H1 (cell line): ENCODE results near the gene KCNJ16. TPM values are rescaled to one million over a fixed set of nuclear protein-coding genes. Genes with fewer than 3 reads are reported as not detected.

Experiments
- polyA plus RNA-seq, 7 experiments: library from polyadenylated mRNA; depleted of rRNA in 3 of 7; stranded (reverse) in 5 of 7; unstranded in 2 of 7; fragments of >200 nt in 5 of 7; fragments of 200-250 nt in 2 of 7; gene quantifications; 1 replicate in 5 of 7; 2 replicates in 1 of 7; 4 replicates in 1 of 7; pipeline versions ENCODE4 v1.2.1 to v1.2.3, GENCODE V29; 2011 to 2013; ENCODE audit warnings: missing spikeins in 2 of 7, mixed read lengths in 2 of 7
- total RNA-seq: library from RNA; stranded (reverse); fragmentation: NEBNext Ultra II Directional; extraction: Animal tissue kit (Norgen Biotek cat#: 25700); gene quantifications from 2 replicates; pipeline ENCODE4 v1.2.1, GENCODE V29; 2021
- TF ChIP-seq, protein P1 (sequence below): fragments of 300-600 bp; sonication (generic); IDR thresholded peaks from 2 replicates; pipeline ENCODE4 v1.7.1; 2012; ENCODE audit warnings: low read length, moderate library complexity, mild to moderate bottlenecking, inconsistent platforms; ENCODE audit not compliant: insufficient replicate concordance

The KCNJ16 gene
- total and polyA plus RNA-seq, 2 of the 8 experiments (the other 6 are each of a cell fraction or from before 2014, with no cell fraction given) = not detected

DNA sequence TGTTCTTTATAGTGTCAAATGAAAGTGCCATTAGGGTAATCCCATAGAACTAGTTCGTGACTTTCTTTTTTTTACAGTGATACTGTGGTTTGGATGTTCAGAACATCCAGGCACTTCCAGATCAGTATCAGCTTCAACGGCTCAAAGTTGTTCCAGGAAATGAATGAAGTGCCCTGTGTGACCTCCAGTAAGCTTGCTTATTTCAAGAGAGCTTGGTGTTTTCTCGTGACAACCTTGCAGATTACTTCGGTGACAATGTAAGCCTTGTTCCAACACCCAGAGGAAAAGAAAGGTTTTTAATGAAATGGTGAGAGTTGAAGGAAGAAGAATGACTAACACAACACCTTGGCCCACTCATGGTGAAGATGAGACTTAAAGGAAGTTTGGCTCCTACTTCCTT, 16.0 kb upstream of the KCNJ16 start (continued):
- TF ChIP-seq, protein P1, sequence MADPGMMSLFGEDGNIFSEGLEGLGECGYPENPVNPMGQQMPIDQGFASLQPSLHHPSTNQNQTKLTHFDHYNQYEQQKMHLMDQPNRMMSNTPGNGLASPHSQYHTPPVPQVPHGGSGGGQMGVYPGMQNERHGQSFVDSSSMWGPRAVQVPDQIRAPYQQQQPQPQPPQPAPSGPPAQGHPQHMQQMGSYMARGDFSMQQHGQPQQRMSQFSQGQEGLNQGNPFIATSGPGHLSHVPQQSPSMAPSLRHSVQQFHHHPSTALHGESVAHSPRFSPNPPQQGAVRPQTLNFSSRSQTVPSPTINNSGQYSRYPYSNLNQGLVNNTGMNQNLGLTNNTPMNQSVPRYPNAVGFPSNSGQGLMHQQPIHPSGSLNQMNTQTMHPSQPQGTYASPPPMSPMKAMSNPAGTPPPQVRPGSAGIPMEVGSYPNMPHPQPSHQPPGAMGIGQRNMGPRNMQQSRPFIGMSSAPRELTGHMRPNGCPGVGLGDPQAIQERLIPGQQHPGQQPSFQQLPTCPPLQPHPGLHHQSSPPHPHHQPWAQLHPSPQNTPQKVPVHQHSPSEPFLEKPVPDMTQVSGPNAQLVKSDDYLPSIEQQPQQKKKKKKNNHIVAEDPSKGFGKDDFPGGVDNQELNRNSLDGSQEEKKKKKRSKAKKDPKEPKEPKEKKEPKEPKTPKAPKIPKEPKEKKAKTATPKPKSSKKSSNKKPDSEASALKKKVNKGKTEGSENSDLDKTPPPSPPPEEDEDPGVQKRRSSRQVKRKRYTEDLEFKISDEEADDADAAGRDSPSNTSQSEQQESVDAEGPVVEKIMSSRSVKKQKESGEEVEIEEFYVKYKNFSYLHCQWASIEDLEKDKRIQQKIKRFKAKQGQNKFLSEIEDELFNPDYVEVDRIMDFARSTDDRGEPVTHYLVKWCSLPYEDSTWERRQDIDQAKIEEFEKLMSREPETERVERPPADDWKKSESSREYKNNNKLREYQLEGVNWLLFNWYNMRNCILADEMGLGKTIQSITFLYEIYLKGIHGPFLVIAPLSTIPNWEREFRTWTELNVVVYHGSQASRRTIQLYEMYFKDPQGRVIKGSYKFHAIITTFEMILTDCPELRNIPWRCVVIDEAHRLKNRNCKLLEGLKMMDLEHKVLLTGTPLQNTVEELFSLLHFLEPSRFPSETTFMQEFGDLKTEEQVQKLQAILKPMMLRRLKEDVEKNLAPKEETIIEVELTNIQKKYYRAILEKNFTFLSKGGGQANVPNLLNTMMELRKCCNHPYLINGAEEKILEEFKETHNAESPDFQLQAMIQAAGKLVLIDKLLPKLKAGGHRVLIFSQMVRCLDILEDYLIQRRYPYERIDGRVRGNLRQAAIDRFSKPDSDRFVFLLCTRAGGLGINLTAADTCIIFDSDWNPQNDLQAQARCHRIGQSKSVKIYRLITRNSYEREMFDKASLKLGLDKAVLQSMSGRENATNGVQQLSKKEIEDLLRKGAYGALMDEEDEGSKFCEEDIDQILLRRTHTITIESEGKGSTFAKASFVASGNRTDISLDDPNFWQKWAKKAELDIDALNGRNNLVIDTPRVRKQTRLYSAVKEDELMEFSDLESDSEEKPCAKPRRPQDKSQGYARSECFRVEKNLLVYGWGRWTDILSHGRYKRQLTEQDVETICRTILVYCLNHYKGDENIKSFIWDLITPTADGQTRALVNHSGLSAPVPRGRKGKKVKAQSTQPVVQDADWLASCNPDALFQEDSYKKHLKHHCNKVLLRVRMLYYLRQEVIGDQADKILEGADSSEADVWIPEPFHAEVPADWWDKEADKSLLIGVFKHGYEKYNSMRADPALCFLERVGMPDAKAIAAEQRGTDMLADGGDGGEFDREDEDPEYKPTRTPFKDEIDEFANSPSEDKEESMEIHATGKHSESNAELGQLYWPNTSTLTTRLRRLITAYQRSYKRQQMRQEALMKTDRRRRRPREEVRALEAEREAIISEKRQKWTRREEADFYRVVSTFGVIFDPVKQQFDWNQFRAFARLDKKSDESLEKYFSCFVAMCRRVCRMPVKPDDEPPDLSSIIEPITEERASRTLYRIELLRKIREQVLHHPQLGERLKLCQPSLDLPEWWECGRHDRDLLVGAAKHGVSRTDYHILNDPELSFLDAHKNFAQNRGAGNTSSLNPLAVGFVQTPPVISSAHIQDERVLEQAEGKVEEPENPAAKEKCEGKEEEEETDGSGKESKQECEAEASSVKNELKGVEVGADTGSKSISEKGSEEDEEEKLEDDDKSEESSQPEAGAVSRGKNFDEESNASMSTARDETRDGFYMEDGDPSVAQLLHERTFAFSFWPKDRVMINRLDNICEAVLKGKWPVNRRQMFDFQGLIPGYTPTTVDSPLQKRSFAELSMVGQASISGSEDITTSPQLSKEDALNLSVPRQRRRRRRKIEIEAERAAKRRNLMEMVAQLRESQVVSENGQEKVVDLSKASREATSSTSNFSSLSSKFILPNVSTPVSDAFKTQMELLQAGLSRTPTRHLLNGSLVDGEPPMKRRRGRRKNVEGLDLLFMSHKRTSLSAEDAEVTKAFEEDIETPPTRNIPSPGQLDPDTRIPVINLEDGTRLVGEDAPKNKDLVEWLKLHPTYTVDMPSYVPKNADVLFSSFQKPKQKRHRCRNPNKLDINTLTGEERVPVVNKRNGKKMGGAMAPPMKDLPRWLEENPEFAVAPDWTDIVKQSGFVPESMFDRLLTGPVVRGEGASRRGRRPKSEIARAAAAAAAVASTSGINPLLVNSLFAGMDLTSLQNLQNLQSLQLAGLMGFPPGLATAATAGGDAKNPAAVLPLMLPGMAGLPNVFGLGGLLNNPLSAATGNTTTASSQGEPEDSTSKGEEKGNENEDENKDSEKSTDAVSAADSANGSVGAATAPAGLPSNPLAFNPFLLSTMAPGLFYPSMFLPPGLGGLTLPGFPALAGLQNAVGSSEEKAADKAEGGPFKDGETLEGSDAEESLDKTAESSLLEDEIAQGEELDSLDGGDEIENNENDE = no peak
